Right lobe of liver (tissue), 4 donors: ENCODE results near the gene OR5D16.

Experiments
- POLR2A ChIP-seq: fragments of 450-650 bp; IDR thresholded peaks from one replicate; pipeline ENCODE4 v1.6.1; 2017; ENCODE audit warnings: antibody characterized with exemption, mild to moderate bottlenecking
- TF ChIP-seq, protein P1 (sequence below), 4 donors: fragments of 200-600 bp in 3 of 4; fragments of 450-650 bp in 1 of 4; IDR thresholded peaks; one replicate each; pipeline versions ENCODE4 v1.5.1 to v1.8.0; 2016 to 2022; ENCODE audit warnings: antibody characterized with exemption in 4 of 4, mild to moderate bottlenecking in 2 of 4
- donor health status: DM: no; HTN: no; CAD: no.
- donor health status: DM: no; HTN: no; CAD: no.
- donor health status: DM: no; HTN: yes; CAD: no.

DNA sequence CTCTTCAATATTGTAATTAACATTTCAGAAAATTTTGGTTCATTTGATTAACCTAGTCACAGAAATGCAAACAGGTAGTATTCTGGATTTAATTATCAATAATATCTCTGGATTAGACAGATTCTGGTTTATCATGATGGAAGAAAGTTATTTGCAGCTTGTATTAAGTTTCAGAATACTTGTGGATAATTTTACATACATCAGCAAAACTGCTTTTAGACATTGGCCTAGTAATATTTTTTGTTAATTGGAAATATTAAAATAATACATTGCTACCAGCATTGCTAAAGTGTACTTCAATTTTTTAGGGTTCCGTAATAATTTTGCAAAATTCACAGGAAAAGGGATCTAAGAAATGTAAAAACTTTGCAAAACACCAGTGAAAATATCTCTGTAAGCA, 46.9 kb upstream of the OR5D16 start:
- TF ChIP-seq, protein P1, sequence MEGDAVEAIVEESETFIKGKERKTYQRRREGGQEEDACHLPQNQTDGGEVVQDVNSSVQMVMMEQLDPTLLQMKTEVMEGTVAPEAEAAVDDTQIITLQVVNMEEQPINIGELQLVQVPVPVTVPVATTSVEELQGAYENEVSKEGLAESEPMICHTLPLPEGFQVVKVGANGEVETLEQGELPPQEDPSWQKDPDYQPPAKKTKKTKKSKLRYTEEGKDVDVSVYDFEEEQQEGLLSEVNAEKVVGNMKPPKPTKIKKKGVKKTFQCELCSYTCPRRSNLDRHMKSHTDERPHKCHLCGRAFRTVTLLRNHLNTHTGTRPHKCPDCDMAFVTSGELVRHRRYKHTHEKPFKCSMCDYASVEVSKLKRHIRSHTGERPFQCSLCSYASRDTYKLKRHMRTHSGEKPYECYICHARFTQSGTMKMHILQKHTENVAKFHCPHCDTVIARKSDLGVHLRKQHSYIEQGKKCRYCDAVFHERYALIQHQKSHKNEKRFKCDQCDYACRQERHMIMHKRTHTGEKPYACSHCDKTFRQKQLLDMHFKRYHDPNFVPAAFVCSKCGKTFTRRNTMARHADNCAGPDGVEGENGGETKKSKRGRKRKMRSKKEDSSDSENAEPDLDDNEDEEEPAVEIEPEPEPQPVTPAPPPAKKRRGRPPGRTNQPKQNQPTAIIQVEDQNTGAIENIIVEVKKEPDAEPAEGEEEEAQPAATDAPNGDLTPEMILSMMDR (IDR thresholded peaks at IDR 0.05) = no peak
- TF ChIP-seq POLR2A = no peak
